CD14-positive monocyte (primary cell): ENCODE results near the gene ZNF281. TPM values are rescaled to one million over a fixed set of nuclear protein-coding genes. Genes with fewer than 3 reads are reported as not detected.

Experiments
- DNase-seq, 3 donors: peaks; one replicate each; pipeline ENCODE4 v3.0.0-alpha.2; 2011 to 2022
- H2AFZ ChIP-seq: 2 replicates; pipeline ENCODE4 v1.6.0; 2012; ENCODE audit warnings: mild to moderate bottlenecking, low read depth, low read length, inconsistent platforms; ENCODE audit not compliant: insufficient read depth, poor library complexity, severe bottlenecking
- H3K27ac ChIP-seq, 2 donors: 1 replicate in 1 of 2; 2 replicates in 1 of 2; pipeline ENCODE4 v1.5.1; 2012 to 2013; ENCODE audit warnings: low read length in 2 of 2, control low read depth in 1 of 2, inconsistent platforms in 1 of 2, low read depth in 1 of 2, mild to moderate bottlenecking in 1 of 2
- H3K27me3 ChIP-seq, 2 donors: one replicate each; pipeline versions ENCODE4 v1.6.0 to v1.6.1; 2011 to 2013; ENCODE audit warnings: low read length in 2 of 2; ENCODE audit not compliant: control insufficient read depth in 2 of 2, insufficient read depth in 2 of 2
- H3K36me3 ChIP-seq, 2 donors: replicated peaks in 1 of 2; 1 replicate in 1 of 2; 2 replicates in 1 of 2; pipeline versions ENCODE4 v1.5.1 to v1.6.1; 2012 to 2013; ENCODE audit warnings: low read length in 2 of 2, control low read depth in 1 of 2, inconsistent platforms in 1 of 2, mild to moderate bottlenecking in 1 of 2; ENCODE audit not compliant: insufficient read depth in 2 of 2, control insufficient read depth in 1 of 2
- H3K4me1 ChIP-seq, 2 donors: 1 replicate in 1 of 2; 2 replicates in 1 of 2; pipeline versions ENCODE4 v1.5.1 to v1.6.1; 2012 to 2013; ENCODE audit warnings: low read length in 2 of 2, control low read depth in 1 of 2, inconsistent platforms in 1 of 2, mild to moderate bottlenecking in 1 of 2, moderate library complexity in 1 of 2; ENCODE audit not compliant: insufficient read depth in 2 of 2, control insufficient read depth in 1 of 2
- H3K4me2 ChIP-seq: replicated peaks from 2 replicates; pipeline ENCODE3; 2012; ENCODE audit warnings: low read length, moderate library complexity, mild to moderate bottlenecking; ENCODE audit not compliant: poor library complexity, severe bottlenecking; ENCODE audit errors: extremely low read depth
- H3K4me3 ChIP-seq, 3 experiments: fragments of 200-600 bp in 1 of 3; sonication (generic) in 1 of 3; replicated peaks in 1 of 3; 1 replicate in 2 of 3; 2 replicates in 1 of 3; pipeline ENCODE4 v1.5.1; 2011 to 2013; ENCODE audit warnings: low read length in 3 of 3, mild to moderate bottlenecking in 3 of 3, control low read depth in 2 of 3, low read depth in 2 of 3, inconsistent platforms in 1 of 3, moderate library complexity in 1 of 3
- H3K79me2 ChIP-seq: 2 replicates; pipeline ENCODE4 v1.6.0; 2012; ENCODE audit warnings: mild to moderate bottlenecking, control low read depth, inconsistent platforms, low read length, moderate library complexity; ENCODE audit not compliant: insufficient read depth
- H3K9ac ChIP-seq: 2 replicates; pipeline ENCODE4 v1.6.0; 2017; ENCODE audit warnings: low read length, mild to moderate bottlenecking; ENCODE audit not compliant: insufficient read depth, poor library complexity, severe bottlenecking
- H3K9me3 ChIP-seq, 2 donors: replicated peaks in 1 of 2; 1 replicate in 1 of 2; 2 replicates in 1 of 2; pipeline versions ENCODE4 v1.5.1 to v1.6.1; 2012 to 2013; ENCODE audit warnings: low read length in 2 of 2, control low read depth in 1 of 2; ENCODE audit not compliant: control insufficient read depth in 1 of 2, insufficient read depth in 1 of 2
- H4K20me1 ChIP-seq: 2 replicates; pipeline ENCODE4 v1.6.0; 2012; ENCODE audit warnings: mild to moderate bottlenecking, low read length, control low read depth, moderate library complexity; ENCODE audit not compliant: insufficient read depth
- H3K27ac Mint-ChIP-seq, 7 donors: one replicate each; pipeline ENCODE4 v1.8.0; 2020; ENCODE audit warnings: mild to moderate bottlenecking in 7 of 7, mixed read lengths in 7 of 7, moderate library complexity in 6 of 7, inconsistent platforms in 2 of 7
- H3K27me3 Mint-ChIP-seq, 3 donors: one replicate each; pipeline ENCODE4 v1.8.0; 2021 to 2022; ENCODE audit warnings: low read depth in 3 of 3, mild to moderate bottlenecking in 3 of 3, mixed read lengths in 3 of 3, moderate library complexity in 3 of 3, inconsistent platforms in 1 of 3
- H3K36me3 Mint-ChIP-seq, 2 donors: one replicate each; pipeline ENCODE4 v1.8.0; 2020; ENCODE audit warnings: mixed read lengths in 2 of 2, inconsistent platforms in 1 of 2, mild to moderate bottlenecking in 1 of 2
- H3K4me1 Mint-ChIP-seq: one replicate; pipeline ENCODE4 v1.8.0; 2020; ENCODE audit warnings: mild to moderate bottlenecking, mixed read lengths
- H3K4me3 Mint-ChIP-seq, 2 donors: one replicate each; pipeline ENCODE4 v1.8.0; 2020; ENCODE audit warnings: mild to moderate bottlenecking in 2 of 2, mixed read lengths in 2 of 2, moderate library complexity in 1 of 2
- H3K9me3 Mint-ChIP-seq, 7 donors: one replicate each; pipeline ENCODE4 v1.8.0; 2020 to 2022; ENCODE audit warnings: mixed read lengths in 7 of 7, mild to moderate bottlenecking in 6 of 7, moderate library complexity in 6 of 7, inconsistent platforms in 2 of 7
- WGBS: methylation state at CpG from one replicate; pipeline ENCODE4 v1.1.5; 2013; ENCODE audit warnings: missing lambda C conversion rate; ENCODE audit not compliant: insufficient coverage; 5-methylcytosine and 5-hydroxymethylcytosine counted together
- intact Hi-C, 2 donors: fragments of 100-400 bp; cut with micrococcal nuclease; formaldehyde crosslinking; loops; one replicate each; pipeline versions ENCODE4 v1.15.0 to v1.15.1; 2023
- polyA plus RNA-seq, 3 donors: library from polyadenylated mRNA; depleted of rRNA in 1 of 3; unstranded in 2 of 3; stranded (reverse) in 1 of 3; fragments of 300-500 nt in 2 of 3; fragments of >200 nt in 1 of 3; fragmentation: Illumina TruSeq in 2 of 3; gene quantifications; 1 replicate in 2 of 3; 2 replicates in 1 of 3; pipeline ENCODE4 v1.2.3, GENCODE V29; 2012 to 2021
- TF ChIP-seq, protein P1 (sequence below): fragments of 200-600 bp; IDR thresholded peaks from one replicate; pipeline ENCODE4 v1.8.0; 2022; ENCODE audit warnings: antibody characterized with exemption, mild to moderate bottlenecking

The ZNF281 gene
- polyA plus RNA-seq, 3 donors: 10.5 to 30.6 (median 26.6) TPM

DNA sequence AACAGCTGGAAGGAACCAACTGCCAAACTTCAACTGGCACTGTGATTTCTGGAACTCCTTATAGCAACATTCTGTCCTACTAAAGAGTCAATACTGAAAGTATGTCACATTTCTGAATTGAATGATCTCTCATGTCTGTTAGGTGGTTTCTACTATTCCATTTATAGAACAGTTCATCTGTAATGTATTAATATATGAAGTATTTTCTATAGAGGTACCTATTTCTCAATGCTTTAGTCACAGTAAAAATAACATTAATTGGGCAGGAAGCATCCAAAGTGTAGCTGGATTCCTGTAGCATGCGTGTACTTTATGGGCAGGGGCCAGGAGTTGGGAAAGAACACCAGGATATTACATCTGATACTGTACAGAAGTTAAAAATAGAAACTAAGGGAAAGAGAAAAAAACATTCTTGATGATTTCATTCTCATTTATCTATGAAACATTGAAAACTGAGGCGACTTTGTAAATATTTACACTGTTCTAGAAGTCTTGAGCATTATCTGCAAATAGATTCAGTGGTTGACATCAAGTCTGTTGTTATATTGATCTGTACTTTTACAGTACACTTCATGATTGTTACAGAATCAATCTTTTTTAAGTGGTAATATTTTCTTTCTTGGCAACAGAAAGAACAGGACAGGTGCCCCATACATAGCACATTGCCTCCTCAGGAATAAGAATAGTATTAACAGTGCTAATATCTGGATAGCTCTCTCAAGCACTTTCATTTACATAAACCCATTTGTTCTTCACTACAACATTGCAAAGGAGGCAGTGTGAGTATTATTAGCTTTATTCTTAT lies 6.2 kb upstream of the ZNF281 start:
- Mint-ChIP-seq H3K27ac (peak overlapping the region in 1 of 7 donors; percentile 21), H3K4me1 (peaks cover 18% of the 10 kb centered on the region), H3K27me3 (peaks cover 0 to 2% (median 1%) of the 10 kb centered on the region in 3 donors), H3K4me3 (no peak overlapping the region), H3K36me3 (no peaks in the 10 kb centered on the region), H3K9me3 (peaks cover 0 to 2% (median 0%) of the 10 kb centered on the region in 7 donors)
- H3K27ac ChIP-seq: no peak overlapping the region
- H3K9ac ChIP-seq: no peak overlapping the region
- no peaks in the 10 kb centered on the region for H3K36me3 ChIP-seq
- intact Hi-C loops: no loop called here
- no peak overlapping the region for H3K4me3 ChIP-seq
- H3K79me2 ChIP-seq: no peaks in the 10 kb centered on the region
- no peak for DNase-seq
- H4K20me1 ChIP-seq: no peaks in the 10 kb centered on the region
- peak overlapping the region; percentile 3 for H2AFZ ChIP-seq
- H3K9me3 ChIP-seq: no peaks in the 10 kb centered on the region
- TF ChIP-seq, protein P1, sequence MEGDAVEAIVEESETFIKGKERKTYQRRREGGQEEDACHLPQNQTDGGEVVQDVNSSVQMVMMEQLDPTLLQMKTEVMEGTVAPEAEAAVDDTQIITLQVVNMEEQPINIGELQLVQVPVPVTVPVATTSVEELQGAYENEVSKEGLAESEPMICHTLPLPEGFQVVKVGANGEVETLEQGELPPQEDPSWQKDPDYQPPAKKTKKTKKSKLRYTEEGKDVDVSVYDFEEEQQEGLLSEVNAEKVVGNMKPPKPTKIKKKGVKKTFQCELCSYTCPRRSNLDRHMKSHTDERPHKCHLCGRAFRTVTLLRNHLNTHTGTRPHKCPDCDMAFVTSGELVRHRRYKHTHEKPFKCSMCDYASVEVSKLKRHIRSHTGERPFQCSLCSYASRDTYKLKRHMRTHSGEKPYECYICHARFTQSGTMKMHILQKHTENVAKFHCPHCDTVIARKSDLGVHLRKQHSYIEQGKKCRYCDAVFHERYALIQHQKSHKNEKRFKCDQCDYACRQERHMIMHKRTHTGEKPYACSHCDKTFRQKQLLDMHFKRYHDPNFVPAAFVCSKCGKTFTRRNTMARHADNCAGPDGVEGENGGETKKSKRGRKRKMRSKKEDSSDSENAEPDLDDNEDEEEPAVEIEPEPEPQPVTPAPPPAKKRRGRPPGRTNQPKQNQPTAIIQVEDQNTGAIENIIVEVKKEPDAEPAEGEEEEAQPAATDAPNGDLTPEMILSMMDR: no peak
- no peaks in the 10 kb centered on the region for H3K27me3 ChIP-seq
- no CpG with 5 or more reads among the region's 2 CpGs for WGBS
- H3K4me2 ChIP-seq: no peak overlapping the region
- peaks cover 4 to 5% of the 10 kb centered on the region in 2 donors for H3K4me1 ChIP-seq

DNA sequence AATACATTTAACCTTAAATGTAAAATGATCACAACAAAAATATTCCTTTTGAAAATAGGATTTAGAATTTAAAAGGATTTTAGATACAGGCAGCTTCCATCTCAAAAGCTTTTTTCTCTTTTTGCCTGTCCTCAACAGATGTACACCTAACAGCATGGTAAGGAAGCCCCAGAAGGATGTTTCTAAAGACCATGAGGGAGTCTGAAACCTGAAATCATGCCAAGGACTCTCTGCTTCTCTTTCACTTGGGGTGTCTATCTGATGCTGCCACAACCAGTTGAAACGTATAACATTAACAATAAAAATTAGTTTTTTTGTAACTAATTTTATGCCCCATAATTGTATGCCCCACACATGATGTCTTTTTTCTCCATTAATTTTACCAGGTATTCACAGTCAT lies 5.4 kb upstream of the ZNF281 start:
- Histone ChIP-seq H2AFZ (no peak overlapping the region), H3K27me3 (no peaks in the 10 kb centered on the region), H3K9me3 (no peaks in the 10 kb centered on the region), H3K4me2 (no peak overlapping the region), H3K36me3 (no peaks in the 10 kb centered on the region), H3K79me2 (no peaks in the 10 kb centered on the region), H3K9ac (no peak overlapping the region), H3K27ac (no peak overlapping the region), H3K4me3 (no peak overlapping the region), H3K4me1 (peaks cover 10 to 11% of the 10 kb centered on the region in 2 donors), H4K20me1 (no peaks in the 10 kb centered on the region)
- no peaks in the 10 kb centered on the region for H3K36me3 Mint-ChIP-seq
- intact Hi-C loops: no loop called here
- H3K4me1 Mint-ChIP-seq: peaks cover 25% of the 10 kb centered on the region
- no CpG with 5 or more reads among the region's 1 CpG for WGBS
- H3K4me3 Mint-ChIP-seq: no peak overlapping the region
- H3K9me3 Mint-ChIP-seq: peaks cover 0 to 2% (median 0%) of the 10 kb centered on the region in 7 donors
- peaks cover 0 to 2% (median 1%) of the 10 kb centered on the region in 3 donors for H3K27me3 Mint-ChIP-seq
- TF ChIP-seq, protein P1: no peak
- no peak for DNase-seq
- H3K27ac Mint-ChIP-seq: peak overlapping the region in 1 of 7 donors; percentile 1
